MV-4-11 (cell line): Measurements from ENCODE around the gene AGA.

ENCODE experiments used
- DNase-seq: peaks from one replicate; lab custom pipeline; 2025; lab: John Stamatoyannopoulos, UW

Gene AGA

DNA sequence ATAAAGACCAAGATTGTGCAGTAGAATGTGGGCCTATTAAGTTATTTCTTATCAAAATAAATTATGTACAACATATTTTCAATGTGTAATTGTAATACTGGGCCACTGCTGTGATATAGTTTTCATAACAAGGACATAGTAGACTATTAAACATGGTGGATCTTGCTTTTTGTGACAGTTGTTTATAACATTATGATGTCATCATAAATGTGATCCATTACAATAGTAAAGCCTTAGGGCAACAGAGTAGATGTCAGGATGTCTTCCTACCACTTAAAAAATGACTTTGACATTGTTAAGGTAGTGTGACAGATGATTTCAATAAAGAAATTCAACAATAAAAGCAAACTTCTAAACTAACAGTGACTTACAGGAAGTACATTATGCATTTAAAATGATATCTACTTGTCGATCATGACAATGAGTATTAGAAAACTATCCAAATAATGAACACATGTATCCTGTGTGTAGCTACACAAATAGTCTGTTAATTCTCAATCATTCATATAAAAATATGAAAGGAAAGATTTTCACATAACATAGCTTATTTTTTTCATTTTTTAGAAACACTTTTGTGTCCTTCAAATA, 5.3 kb upstream of the AGA start:
- DNase-seq, result no peak

DNA sequence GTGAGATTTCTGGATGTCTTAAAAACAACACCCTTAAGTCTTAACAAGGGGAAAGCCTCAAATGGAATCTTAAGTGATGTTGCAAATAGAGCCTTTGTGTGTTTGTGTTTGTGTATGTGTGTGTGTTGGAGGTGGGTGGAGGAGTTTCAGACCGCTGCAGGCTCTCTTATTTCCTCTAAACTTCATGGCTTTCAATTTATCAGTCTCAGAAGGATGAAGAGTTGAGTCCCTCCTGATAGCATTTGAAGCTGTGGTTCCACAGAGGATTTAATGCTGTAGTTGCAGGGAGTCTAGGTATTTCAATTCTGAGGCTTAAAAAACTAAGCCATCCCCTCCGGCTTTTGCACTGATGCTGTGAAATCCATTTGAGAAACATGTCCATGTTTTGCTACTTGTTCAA, 4.3 kb upstream of the AGA start:
- no peak for DNase-seq

DNA sequence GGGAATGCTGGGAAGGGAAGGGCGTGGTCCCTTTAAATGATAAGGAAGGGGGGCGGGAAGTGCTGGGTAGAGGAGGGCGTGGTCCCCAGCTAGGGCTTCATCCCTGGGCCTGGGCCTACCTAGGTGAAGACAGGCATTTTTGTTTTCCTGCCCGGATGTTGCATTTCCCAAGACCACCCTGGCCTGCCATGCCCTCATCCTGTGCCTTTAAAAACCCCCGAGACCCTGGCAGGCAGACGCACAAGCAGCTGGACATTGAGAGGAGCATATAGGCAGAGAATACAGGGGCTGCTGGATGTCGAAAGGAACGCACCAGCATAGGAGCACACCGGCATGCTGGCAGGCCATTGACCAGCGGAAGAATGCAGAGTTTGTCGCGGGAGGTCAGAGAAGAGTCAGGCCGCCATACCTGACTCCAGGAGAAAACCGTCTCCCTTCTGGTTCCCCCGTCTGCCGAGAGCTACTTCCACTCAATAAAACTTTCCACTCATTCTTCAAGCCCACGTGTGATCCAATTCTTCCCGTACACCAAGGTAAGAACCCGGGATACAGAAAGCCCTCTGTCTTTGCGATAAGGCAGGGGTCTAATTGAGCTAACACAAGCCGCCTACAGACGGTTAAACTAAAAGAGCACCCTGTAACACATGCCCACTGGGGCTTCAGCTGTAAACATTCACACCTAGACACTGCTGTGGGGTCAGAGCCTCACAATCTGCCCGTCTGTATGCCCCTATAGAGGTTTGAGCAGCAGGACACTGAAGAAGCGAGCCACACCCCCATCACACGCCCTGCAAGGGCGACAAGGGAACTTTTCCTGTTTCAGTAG, 2.9 kb upstream of the AGA start:
- DNase-seq, result no peak

DNA sequence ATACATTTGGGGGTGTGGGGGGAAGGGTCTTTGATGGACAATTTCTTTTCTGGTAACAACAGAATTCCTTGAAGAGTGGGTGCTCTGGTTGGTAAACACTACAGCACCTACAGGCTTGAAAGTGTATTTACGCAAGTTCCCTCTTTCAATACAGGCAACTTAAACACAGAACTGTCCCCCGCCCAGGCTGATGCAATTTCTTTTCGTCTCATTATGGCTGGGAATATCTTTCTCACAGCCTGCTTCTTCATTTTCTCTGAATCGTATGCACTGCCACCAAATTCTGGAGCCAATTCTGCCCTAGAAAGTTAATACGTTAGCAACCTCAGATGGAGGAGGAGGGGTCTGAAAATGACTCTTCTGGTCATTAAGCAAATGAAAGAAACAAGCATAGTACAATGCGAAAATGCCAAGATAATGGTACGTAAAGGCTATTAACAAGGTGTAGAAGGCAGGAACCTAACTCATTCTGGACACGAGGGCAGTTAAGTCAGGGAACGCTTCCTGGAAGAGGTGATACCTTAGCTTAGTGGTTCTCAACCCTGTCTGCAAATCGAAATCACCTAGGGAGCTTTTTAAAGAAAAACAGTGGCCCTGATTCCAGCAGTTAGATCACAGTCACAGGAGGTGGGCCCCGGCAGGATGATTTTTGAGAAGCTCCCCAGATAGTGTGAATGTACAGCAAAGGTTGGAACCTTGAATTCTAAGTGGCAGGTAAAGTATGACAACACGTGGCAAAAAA, 1.0 kb downstream of the AGA start:
- peak; percentile 86 for DNase-seq

DNA sequence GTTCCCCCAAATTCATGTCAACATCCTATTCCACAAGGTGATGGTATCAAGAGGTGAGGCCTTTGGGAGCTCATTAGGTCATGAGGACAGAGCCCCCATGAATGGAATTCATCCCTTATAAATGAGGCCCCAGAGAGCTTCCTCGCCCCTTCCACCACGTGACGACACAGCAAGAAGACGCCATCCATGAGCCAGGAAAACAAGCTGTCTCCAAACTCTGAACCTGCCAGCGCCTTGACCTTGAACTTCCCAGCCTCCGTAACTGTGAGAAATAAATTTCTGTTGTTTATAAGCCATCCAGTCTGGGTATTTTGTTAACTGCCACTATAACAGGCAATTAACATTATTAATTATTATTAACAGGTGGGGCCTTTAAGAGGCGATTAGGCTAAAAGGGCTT, 5.8 kb downstream of the AGA start:
- no peak for DNase-seq

DNA sequence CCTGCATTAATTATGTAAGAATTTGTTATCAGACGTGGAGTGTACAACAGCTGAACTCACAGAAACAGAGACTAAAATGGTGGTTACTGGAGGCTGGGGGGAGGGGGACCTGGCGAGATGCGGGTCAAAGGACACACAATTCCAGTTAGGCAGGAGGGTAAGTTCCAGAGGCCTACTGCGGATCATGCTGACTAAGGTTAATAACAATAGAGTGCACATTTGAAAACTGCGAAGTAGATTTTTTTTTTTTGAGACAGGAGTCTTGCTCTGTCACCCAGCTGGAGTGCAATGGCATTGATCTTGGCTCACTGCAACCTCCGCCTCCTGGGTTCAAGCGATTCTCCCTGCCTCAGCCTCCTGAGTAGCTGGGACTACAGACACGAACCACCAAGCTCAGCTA, 7.6 kb downstream of the AGA start:
- no peak for DNase-seq

DNA sequence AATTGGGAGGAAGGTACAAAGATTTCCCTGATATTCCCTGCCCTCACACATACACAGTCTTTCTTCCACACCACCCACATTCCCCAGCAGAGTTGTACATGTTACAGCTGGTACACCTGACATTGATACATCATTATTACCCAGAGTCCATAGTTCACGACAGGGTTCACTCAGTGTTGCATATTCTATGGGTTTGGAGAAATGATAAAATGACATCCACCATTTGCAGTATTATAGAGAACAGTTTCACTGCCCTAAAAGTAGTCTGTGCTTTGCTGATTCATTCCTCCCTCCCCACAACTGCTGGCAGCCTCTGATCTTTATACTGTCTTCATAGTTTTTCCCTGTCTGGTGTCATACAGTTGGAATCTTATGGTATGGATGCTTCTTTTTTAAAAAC, 15.0 kb downstream of the AGA start:
- peak; percentile 32 for DNase-seq

DNA sequence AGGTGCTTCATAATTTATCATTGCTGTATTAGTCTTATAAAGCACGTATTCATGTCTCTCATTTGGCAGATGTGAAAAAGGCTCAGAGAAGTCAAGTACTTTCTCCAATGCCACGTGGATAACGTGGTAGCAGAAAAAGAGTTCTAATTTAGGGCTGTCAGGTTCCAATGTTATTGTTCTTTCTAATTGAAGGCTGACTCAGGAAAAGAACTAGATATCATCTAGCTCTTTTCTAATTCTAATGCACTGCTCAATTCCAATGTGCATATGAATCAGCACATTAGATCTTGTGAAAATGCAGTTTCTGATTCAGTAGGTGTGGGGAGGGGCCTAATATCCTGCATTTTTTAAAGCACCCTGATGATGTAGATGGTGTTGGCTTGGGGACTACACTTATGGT, 22.8 kb downstream of the AGA start:
- DNase-seq, result no peak

DNA sequence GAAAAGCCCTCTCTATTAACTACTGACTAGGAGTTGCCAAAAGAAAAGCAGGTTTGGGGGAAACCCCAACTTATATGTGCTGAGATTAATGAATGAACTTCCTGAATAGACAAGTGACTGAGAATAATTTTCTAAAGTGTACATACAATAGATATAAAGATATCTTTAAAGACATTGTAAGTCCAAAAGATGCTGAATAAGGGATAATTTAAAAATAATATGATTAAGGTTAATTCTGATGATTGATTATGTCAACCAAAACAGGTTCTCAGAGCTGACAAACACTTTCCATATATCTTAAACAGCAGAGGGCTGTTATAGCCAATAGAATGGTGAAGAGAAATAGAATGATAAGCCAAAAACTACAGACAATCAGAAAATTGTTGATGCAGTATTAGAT, 28.6 kb downstream of the AGA start:
- DNase-seq, result no peak

DNA sequence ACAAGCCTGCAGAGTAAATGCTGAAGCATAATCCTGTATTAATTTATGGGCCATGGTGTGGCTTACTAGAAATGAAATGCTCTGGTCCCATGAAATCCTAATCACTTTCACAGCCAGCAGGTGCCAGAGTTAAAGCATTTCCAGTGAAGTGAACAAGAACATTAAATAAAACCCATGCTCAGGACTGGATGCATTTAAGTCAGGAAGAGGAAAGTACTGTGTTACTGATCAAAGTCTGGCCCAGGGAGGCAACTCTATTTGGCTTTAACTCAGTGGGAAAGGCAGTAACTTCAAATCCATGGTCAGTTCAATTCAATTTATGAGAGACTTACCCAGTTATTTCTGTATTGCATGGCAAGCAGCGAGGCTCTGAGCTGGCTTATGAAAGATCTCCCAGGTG, 29.2 kb downstream of the AGA start:
- DNase-seq, result no peak

DNA sequence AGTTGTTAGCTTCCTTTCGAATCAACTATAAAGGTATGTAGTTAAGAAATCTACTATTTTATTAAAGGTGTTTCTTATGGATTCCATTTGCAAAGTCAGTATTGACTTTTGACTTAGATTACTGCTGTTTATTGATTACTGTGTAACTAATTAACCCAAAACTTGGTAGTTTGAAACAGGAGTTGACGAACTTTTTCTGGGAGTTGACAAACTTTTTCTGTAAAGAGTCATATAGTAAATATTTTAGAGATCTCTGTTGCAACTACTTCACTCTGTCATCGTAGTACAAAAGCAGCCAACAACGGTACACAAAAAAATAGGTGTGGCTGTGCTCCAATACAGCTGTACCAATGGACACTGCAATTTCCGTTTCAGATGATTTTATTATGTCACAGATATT, 30.2 kb downstream of the AGA start:
- no peak for DNase-seq

DNA sequence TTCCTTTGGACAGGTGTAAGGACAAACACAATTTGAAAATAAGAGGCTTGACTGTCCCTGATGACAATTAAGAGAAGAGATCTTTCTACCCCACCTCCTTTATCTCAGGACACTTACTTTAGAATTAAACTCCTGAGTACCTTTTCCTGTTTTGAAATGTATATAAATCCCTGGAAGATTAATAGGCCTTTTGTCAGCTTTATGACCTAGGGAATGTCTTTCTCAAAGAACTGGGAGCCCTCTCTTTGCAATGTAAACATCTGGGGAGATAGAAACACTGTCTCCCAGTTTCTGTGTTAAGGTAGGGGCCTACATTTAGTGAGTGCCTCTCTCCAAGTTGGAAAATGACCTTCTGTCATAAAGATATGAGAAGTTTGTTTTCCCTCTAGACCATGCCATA, 31.7 kb downstream of the AGA start:
- DNase-seq, result no peak

DNA sequence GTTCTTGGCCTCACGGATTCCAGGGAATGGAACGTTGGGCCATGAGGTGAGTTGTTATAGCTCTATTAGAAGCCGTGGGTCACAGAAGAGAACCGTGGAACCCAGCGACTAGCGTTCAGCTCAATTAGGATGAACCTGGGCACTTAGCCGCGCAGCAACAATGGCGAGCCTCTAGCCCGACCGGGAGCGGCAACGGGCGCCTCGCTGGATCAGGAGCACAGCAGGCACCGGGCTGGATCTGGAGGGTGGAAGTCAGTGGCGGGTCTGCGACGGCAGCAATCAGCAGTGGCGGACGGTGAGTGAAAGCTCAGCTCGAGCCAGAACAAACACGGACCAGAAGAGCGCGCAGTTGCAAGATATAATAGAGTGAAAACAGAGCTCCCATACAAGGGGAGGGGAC, 34.2 kb downstream of the AGA start:
- DNase-seq, result no peak

DNA sequence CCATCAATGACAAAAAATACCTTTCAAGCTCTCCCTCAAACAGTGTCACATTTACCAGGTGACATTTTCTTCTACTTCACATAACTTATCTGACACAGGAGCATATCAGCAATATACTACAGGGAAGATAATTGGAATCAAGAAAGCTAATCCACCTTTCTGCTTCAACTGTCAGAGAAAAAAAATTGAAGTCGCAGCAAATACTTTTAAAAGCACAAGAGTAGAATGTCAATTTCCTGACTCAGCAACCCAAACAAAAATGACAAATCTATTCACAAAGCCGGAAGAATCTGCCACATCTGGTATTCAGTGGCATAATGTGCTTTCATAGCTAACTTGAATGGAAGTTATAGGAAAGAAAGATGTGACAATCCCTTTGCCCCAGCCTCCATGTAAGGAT, 36.7 kb downstream of the AGA start:
- DNase-seq, result no peak

DNA sequence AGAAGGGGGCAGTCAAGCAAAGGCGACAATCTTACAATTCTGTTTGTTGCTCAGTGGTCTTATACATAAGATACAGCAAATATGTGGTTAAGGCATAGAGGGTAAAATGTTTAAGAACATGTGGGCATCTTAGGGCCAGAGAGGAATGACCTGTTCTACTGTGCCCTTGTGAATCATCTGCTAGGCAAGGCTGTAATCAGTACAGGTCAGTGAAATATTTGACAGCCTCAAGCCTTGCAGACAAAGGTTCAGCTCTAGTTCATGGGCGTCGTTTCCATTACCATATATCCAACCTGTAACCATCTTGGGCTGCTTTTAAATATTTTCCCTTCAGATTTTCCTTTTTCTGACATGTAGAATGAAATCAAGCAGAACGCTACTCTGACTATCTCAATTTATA, 37.3 kb downstream of the AGA start:
- DNase-seq, result no peak

DNA sequence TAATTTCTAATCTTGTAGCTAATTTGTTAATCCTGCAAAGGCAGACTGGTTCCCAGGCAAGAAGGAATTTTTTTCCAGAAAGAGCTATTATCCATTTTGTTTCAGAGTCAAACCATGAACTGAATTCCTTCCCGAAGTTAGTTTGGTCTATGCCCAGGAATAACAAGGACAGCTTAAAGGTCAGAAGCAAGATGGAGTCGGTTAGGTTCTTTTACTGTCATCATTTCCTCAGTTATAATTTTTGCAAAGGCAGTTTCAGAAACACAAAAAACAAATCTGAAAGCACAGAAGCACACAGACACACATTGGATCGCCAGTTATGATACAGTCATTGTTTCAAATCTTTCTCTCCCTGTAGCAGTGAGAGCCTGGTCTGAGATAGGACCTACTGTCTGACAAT, 37.9 kb downstream of the AGA start:
- no peak for DNase-seq

DNA sequence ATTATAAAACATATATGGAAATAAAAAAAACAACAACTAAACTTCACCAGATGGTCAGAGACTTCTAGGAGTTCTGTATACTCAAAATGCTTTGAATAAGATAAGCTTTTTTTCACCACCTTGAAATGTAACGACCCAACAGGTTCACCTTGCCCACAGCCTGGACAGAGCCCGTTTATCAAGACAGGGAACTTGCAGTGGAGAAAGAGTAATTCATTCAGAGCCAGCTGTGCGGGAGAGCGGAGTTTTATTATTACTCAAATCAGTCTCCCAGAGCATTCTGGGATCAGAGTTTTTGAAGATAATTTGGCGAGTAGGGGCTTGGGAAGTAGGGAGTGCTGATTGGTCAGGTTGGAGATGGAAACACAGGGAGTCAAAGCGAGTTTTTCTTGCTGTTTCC, 38.5 kb downstream of the AGA start:
- no peak for DNase-seq

DNA sequence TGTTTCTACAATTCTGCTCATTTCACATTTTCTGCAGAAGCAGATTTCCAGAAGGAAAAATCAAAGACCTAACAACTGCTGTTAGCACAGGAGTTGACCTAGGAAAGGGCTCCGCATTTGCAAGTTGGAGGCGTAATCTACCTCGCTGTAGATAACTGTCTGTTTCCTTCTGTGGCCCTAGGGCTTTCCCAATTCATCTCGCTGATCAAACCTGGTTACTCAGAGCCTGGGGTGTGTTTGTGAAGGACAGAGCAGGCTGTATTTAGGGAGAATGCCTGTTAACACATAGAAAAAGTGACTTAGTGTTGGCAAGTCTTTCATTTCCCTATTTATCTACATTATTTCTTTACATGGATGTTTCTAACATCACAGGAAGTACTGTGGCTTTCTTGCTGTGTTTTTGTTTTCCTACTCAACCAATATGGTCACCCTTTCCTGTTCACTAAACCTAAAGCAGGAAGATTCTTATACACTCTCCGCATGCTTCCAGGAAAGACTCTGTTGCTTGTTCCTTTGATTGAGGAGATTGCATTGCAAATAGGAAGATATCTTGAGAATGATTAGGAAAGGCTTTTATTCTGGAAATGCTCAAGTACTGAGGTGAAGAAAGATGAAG, 40.5 kb downstream of the AGA start:
- peak; percentile 87 for DNase-seq

DNA sequence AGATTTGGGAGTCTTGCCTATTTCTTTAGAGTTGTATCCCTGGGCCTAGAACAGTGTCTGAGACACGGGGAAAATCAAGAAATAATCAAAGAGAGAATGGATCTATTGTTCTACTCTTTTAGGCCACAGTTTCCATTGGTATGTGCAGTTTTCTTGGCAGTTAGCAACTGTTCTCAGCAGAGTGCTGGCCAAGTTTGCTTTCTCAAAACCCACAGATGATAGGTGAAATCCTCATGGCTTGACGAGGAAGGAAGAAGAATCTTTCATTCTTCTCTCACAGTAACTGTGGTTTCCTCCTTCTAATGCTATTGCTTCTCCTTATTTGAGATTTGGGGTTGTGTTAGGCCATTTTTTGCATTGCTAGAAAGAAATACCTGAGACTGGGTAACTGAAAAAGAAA, 42.2 kb downstream of the AGA start:
- DNase-seq, result peak; percentile 51

DNA sequence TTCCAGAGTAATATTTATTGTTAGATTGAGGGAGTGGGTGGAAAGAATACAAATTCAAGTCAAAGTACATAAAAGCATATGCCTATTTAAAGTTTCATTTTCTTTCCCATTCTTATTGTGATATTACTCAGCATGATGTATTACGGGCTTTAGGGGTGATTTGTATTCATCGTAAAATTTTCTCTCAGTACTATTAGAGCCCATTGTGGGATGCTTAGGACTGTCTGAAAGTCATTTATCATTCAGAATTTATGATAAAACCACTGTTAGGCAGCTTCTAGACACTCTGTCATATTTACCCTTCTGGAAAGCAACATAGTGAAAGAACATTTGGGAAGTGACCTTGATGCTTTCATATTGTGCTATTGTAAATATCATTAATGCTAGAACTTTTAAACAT, 45.9 kb downstream of the AGA start:
- DNase-seq, result no peak

DNA sequence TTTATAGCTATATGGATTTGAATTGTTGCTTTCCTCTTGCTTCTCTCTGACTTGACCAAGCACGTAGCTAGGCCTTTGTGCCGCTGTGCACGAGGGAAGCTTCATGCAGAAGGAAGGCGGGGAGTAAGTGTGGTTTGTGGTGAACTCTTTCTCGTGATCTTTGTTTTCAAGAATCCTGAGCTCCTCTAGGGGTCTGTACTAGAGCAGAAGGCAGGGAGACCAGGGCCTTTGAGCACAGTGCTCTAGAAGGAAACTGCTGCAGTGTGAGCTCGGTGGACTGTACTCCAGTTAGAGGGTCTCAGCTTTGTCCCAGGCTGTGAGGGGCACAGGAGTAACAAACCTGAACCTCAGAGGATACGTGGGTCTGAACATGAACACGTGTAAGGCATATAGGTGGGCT, 49.0 kb downstream of the AGA start:
- peak; percentile 76 for DNase-seq

DNA sequence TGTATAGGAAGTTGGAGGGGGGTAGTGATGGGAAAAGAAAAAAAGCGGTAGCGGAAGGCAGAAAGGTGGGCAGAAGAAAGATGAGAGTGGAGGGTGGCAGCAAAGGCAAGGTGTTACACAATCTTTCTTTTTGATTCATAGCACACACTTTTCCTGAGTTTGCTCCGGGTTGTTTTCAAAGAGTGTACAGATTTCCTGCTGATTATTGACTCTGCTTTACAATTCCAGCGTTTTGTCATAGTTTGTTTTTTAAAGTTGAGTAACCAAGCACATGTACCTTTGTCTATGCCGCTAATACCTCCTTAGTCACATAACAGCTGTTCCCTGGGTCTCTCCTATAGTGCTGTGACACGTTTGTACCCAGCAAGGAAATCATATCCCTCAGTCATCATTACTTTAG, 50.3 kb downstream of the AGA start:
- no peak for DNase-seq

DNA sequence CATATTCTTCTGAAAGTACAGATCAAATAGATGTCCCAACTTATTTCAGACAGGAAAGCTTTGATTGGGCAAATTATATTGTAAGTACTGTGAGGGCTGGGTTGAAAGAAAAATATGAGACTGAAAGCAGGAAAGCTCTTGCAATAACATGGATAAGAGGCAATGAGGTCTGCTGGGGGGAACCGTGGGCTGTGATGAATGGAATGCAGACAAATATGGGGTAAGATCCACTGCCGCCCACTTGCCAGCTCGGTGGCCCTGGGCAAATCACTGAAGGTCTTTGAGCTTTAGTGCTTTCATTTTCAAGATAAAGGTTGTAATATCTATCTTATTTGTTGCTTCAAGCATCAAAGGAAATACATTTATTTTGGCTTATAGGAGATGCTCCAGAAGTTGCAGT, 51.0 kb downstream of the AGA start:
- no peak for DNase-seq
